22Rv1 (cell line): Measurements from ENCODE around the gene PCDHB16.
"Not testable (repeated sequence)": the region's sequence is repeated elsewhere in the genome, so short reads cannot be mapped to it uniquely, and the experiment has no call there.

Experiments used
- CTCF ChIP-seq: fragments of 450-650 bp; IDR thresholded peaks from 2 replicates; pipeline ENCODE4 v1.5.1; 2017; ENCODE audit warnings: mild to moderate bottlenecking
- ZFX ChIP-seq: fragments of 450-650 bp; IDR thresholded peaks from 2 replicates; pipeline ENCODE4 v1.6.1; 2017; ENCODE audit warnings: antibody characterized with exemption, borderline replicate concordance

GRCh38 chr5:141225421-141225820, 43.2 kb downstream of the PCDHB16 start:
- not testable (repeated sequence) for TF ChIP-seq CTCF, ZFX
